Fibroblast of gingiva (primary cell): Measurements from ENCODE around the gene SEMA5A.
A peak's percentile ranks its signal among the peaks of the same experiment; 100 is the strongest.

ENCODE experiments used
- DNase-seq: peaks from one replicate; pipeline ENCODE4 v3.0.0-alpha.2; 2011; ENCODE audit warnings: low read depth

SEMA5A gene

DNA sequence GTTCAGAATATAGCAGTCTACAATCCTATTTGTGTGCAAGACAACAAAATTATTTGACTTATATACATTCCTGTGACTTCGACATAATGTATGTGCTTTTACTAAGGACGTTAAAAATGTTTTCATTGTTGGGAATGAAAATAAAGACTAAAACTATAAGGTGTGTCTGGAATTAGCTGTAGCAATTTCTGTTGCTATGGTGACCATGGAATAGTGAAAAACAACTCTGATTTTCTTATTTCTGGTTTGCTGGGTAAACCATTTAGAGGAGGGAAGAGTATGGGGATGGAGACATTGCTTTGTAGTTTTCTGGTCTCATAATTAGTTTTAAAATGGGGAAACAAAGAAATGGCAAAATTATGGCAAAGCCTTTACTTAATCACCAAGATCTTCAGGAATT is 343.2 kb downstream of the SEMA5A start:
- DNase-seq = no peak

DNA sequence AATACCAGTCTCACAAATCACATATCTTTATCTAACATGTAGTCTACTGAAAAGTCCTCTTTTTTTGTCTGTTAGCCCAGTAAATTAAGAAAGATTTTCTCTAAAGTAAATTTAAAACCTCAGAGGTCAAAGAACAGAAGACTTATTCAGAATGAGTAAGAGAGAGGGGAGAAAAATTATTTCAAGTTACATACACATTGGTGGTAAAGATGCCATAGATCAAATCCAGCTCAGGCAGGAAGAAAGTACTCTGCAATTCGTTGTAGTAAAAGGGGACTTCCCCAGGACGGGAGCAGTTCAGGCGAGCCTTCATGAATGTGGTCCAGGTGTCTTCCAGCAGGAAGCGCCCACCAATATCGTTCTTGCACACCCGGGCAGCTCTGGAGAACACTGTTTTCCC is 344.1 kb downstream of the SEMA5A start:
- no peak for DNase-seq

GRCh38 chr5:9201011-9201410 is 344.9 kb downstream of the SEMA5A start:
- DNase-seq = no peak

DNA sequence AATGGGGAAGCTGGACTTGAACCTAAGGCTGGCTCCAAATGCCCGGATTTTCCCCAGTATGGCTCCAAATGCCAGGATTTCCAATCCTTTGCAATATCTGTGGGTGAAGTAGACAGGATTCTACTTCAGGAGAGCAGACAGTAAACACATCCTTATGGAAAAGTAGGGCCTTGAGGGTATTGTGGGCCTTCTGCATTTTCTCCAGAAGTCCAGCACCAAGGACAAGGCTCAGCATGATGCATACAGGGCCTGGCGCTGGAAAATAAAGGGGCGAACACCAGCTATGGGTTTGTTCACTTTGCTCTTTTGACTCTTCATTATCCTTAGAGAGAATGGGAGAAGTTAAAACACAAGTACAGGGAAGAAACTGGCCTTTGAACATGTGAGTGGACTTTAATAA is 347.5 kb downstream of the SEMA5A start:
- DNase-seq = peak; percentile 34

GRCh38 chr5:9197881-9198260 is 348.0 kb downstream of the SEMA5A start:
- peak; percentile 12 for DNase-seq

- DNase-seq = peak; percentile 12
Observed at GRCh38 chr5:9196403-9197227, 349.3 kb downstream of the SEMA5A start.

DNA sequence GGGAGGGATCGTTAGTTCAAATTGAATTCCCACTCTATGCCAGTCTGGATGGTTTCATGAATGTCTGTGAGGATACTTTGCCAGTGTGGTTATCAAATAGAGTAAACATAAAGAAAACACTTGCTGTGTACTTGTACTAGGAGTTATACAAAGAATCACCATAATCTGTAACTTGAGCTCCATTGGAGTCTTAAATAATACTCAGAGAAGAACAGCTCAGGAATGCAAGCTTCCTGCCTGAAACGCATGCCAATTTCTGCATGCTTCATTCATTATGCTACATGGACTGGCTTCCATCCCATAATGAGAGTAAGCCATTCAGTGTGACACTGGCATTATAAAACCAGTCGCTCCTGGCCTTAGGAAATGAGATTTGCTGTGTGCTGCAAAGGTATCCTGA is 351.4 kb downstream of the SEMA5A start:
- DNase-seq = peak; percentile 88

- no peak for DNase-seq
Observed at GRCh38 chr5:9192266-9192665, 353.6 kb downstream of the SEMA5A start.

DNA sequence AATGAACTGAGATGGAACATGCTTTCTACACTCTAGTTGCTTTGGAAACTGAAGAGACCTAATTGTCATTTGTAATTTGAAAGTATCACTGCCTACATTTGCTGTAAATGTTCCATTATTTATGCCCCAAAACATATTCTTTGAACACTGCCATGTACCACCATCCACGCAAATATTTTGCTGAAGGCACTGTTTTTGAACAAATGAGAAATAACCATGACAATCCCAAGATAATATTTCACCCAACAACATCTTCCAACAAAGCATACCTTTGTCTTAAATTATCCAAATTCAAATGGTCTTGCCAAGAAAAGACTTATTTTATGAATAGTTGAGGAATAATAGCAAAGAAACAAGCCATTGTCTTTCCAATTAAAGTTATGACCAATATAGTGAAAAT is 356.2 kb downstream of the SEMA5A start:
- DNase-seq = no peak

DNA sequence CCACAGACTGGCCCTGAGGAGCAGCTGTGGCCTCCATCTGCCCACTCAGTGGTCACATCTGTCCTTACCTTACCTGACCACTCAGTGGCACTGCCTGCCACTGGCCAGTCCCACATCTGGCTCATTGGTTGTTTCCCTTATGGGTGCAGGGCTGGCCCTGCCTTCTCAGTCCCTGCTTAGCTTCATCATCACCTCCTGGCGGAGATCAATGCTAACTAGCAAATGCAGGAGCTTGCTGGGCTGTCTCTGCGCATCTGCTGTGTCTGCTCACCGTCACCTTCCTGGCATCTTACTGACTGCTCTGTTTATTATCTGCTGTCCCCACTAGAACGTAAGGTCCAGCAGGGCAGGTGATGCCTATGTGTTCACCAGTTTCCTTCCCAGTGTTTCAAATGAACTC is 356.9 kb downstream of the SEMA5A start:
- DNase-seq = no peak

GRCh38 chr5:9188131-9188530 is 357.7 kb downstream of the SEMA5A start:
- peak; percentile 83 for DNase-seq

DNA sequence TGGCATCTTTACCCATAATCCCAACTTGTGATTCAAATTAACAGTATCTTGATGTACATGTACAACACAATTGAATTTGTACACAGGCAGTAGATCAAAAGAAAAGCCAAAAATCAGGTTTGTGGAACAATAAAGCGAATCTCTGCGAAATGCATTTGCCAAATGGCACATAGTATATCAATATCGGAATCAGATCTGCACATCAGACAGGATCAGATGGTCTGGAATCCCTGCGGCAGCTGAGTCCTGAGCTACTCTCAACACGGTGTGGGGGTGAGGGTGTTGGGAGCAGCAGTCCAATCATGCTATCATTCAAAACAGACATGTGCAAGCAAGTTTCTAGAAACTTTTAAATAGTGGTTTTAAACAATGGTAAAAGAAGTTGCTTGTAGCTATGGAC is 358.3 kb downstream of the SEMA5A start:
- DNase-seq = no peak

DNA sequence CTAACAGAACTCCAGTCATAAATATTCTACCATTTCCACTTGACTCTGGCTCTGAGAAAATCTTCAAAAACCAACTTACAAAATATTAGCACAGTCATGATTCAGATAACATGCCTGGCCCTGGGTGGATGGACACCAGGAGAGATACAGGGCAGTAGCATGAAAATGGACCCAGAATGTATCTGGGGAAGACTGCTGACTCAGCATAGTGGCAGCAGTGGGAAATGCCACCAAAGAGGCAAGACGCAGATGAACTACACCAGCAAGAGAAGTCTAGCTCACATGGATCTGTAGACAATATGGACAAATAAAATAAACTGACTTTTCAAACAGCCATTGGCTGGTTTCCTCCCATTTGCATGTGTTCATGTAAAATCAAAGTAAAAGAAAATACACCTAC is 359.8 kb downstream of the SEMA5A start:
- no peak for DNase-seq

GRCh38 chr5:9183992-9184391 is 361.9 kb downstream of the SEMA5A start:
- DNase-seq = no peak

DNA sequence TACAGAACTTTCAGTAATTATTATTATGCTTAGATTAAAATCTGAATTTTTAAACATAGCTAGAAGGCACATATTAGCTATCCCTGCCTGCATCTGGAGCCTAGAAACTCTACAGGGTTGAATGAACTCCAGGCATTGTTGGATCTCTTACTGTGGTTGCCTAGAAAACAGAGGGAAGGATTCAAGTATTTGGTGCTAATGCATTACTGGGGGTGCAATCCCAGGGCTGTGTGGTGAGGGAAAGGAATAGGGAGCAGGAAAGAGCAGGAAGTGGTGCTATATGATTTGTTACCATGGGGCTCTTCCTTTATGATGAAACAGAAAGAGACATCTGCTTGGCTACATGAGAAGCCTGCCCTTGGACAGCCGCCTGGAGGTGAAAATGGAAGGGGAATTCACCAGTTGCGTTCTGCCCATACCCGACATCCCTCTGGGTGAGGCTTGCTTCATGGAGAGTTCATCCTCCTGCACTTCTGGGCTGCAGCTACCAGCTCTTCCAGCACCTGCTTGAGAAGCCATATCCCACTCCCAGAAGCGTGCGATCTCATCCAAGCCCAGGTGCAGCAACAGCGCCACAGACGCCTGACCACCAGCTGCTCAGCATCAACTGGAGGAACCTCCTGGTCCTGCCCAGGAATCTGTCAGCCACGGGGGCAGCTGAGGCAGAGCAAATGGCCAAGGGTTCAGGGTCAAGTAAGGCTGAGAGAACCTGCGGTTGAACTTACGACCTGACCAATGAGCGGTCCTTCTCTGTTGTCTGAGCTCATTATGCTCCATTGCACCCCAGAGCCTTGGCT is 362.8 kb downstream of the SEMA5A start:
- DNase-seq = no peak

GRCh38 chr5:9176641-9177040 is 369.2 kb downstream of the SEMA5A start:
- peak; percentile 21 for DNase-seq

- peak; percentile 80 for DNase-seq
Observed at GRCh38 chr5:9174446-9174845, 371.4 kb downstream of the SEMA5A start.

GRCh38 chr5:9173281-9174048 is 372.4 kb downstream of the SEMA5A start:
- DNase-seq = peak; percentile 97

GRCh38 chr5:9170026-9170425 is 375.8 kb downstream of the SEMA5A start:
- no peak for DNase-seq

- DNase-seq = no peak
Observed at GRCh38 chr5:9169557-9169902, 376.3 kb downstream of the SEMA5A start.

DNA sequence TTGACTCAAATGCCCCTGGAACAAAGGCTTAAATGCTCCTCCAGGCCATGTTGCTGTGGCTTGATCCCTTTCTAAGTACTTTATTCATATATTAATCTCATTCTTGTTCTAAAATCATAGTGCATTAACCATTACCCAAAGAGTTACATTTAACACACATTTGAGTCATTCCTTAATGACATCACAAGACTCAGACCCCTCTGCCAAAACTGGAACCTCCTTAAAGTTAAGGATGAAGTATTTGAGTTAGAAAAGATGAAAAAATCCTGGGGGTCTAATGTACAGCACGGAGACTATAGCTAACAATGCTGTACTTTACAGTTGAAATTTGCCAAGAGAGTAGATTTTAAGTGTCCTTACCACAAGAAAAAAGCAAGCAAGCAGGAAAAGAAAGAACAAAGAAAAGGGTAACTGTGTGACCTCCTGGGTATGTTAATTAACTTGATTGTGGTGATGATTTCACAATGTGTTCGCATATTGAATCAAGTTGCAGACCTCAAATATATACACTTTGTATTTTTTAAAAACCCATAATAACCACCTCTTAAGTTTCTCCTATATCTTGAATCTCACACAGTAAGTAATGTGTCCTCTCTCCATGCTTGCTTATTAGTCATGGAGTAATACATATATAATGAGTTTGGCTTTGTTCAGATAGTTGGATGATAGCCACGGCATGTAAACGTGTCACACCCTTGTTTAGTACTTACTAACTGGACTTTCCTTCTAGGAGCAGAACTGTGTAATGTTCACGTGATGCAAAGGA is 376.9 kb downstream of the SEMA5A start:
- DNase-seq = peak; percentile 56
